ENCODE measurements around the gene CNTNAP1.

The CNTNAP1 gene

DNA sequence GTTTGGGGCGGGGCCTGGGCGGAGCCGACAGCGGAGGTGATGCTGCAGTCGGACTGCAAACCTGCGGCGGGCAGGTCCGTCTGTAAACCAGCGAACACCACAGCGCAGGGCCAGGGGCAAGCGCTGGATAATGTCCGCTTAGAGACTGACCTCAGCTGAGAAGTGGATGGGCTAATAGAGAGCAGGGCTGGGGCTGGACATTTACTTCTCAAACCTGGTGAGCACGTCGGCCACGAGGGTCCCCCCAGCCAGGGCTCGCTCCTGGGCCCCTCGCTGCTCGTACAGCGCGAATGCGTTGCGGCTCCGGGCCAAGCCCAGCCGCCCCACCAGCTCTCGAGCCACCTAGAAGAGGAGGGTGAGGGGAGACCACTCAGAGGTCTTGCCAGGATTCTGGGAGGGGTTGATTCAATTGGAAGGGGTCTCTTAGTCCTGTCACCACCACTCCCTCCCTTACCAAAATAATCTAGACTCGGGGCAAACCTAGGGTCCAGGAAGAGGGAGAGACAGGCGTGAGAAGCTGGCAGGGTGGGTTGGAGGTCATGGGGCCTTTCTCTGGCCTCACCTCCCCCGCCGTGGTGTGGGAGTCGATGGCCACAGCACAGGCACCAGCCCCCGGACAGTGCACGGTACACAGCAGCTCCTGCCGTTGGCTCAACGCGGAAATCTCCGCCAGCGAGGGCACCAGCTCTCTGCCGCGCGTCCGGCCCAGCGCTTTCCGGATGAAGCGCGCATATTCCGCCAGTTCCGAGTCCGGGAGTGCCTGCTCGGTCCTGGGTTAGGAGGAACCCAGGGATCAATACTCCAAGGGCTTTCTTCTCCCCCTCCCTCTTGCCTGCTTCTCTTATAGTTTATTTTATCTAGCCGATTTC is 11.3 kb upstream of the CNTNAP1 start:
- DNase-seq = no peak

GRCh38 chr17:42672038-42672437 is 10.3 kb upstream of the CNTNAP1 start:
- DNase-seq = no peak

GRCh38 chr17:42673266-42673884 is 9.0 kb upstream of the CNTNAP1 start:
- DNase-seq = no peak

- no peak for DNase-seq
Measured at GRCh38 chr17:42673885-42674754, 8.2 kb upstream of the CNTNAP1 start.

DNA sequence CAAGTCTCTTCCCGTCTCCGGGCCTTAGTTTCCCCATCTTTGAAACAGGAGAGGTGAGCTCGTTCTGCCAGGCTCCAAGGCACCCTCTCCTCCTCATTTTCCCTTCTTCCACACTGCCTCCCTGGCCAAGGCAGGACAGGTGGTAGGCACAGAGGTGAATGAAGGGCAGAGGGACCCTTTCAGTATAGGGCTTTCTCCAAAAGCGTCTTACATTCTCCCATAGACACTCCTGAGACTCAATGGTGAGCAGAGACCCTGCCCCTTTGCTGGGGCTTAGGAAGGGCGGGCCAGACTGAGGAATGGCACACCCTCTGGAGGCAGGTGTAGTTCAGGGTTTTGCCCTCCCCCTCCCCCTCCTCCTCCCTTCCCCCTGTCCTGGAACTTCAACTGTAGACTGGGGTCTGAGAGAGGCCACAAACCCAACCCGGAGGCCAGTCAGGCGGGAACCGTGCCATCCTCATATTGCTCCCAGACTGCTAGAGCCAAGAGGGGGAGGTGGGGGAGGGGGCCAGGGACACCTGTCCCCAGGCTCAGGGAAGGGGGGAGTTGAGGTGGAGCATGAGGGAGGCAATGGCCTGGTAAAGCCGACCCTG is 7.5 kb upstream of the CNTNAP1 start:
- peak; percentile 71 for DNase-seq

DNA sequence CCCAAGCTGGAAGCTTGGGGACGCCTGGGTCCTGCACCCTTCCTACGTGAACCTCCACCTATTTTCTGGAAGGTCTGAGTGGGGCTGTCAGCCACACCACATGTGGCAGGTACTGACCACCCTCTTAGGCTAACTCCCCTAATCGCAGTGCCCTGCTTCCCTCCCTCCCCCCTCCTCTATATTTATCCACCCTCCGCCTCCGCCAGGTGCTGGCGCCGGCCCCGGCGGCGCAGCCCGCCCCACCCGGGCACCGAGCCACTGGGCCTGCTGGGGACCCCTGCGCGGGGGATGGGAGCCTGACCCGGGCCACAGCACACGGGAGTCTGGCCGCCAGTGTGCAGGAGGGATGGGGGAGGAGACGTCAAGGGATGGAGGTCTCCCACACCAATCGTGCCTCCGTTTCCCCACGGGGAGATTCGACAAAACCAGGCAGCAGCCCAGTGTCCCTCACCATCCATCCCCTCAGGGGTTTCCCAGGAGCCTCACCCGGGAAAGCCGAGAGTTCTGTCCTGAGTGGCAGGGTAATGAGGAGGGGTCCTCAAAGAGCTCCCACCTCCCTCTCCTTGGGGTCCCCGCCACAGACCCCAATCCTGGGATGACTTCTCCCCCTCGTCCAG is 6.9 kb upstream of the CNTNAP1 start:
- peak; percentile 70 for DNase-seq

GRCh38 chr17:42675965-42676423 is 6.3 kb upstream of the CNTNAP1 start:
- peak; percentile 57 for DNase-seq

DNA sequence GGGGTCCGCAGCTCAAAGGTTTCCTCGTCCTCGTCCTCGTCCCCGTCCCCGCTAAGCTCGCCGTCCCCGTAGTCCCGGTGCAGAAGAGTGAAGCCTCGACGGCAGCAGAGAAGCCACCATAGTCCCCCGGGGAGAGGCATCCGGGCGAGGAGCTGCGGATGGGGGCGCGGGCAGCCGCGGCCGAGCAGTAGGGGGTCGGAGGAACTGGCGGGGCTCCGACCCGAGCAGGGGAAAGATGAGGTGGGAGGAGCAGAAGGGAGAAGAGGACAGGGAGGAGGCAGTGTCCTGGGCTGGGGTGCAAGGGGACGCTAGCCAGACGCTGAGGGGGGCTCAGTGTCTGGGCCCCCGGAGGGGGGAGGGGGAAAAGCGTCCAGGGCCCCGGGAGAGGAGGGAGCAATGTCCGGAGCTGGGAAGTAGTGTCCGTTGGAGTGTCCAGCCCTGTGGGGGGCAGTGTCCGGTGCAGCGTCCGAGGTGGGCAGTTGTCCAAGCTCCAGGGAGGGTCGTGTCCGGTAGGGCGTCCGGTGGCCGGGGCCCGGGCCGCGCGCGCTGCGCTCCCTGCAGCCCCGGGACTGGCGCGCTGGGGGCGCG is 5.8 kb upstream of the CNTNAP1 start, which contains the start of gene PLEKHH3:
PLEKHH3 (minus strand) TSS at position 571 of the 588 bp plus-strand sequence; CDS start at position 140, 431 bp downstream.
- peak; percentile 57 for DNase-seq

GRCh38 chr17:42677012-42677857 is 5.1 kb upstream of the CNTNAP1 start:
- DNase-seq = peak; percentile 99

DNA sequence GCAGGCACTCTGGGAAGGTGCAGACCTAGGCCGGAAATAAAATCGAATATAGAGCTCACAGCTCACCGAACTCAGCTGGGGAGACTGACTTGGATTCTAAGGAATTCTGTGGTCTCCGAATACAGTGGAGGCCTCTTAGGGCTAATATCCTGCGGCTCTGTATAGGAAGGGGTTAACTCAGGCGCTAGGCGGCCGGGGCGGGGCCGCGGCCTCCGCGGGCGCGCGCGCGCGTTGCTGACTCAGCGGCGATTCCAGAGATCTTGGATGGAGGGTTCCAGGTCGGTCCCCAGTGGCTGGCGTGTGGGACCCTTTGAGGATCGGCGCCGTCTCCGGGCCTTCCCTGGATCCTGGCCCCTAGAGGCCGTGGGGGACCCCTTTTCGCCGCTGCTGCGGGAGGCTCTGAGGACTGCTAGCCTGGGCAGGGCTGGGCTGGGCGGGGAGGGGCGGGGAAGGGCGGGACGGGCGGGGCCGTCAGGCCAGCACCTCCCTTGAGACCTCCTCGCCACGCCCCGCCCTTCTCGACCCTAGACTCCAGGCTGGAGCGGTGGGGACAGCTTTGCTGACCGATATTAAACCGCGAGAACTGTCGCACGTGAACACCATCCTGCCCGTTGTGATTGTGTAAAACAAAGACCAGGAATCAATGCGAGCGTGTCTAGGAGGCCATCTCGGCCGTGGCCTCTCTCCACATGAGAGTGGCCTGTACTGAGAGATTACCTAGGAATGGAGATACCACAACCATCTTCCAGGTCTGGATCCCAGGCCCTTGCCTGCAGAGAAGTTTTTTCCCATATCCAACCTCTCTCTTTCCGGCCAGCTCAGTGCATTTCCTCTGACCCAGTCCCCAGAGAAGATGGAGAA is 4.2 kb upstream of the CNTNAP1 start:
- peak; percentile 95 for DNase-seq

- peak; percentile 69 for DNase-seq
Measured at GRCh38 chr17:42678951-42679491, 3.3 kb upstream of the CNTNAP1 start.

- peak; percentile 82 for DNase-seq
Measured at GRCh38 chr17:42679492-42680330, 2.6 kb upstream of the CNTNAP1 start.

DNA sequence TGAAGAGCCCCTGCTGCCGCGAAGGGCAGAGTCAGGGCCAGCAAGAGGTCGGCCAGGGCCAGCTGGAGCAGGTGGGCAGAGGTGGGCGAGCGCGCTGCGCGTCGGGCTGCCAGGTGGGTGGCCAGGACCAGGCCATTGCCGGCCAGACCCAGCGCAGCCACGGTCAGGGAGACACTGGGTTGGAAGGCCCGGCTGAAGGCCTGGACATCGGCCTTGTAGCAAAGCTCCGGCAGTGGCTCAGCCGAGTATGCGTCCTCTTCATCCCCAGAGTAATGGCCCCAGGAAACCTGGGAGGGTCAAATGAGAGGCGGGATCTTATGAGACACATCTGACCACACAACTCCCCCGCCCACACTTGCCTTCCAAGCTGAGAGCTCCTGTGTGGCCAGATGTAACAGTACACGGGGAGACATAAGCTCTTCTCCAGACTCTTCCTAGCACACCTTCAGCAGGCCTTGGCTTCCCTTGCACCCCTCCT is 2.0 kb upstream of the CNTNAP1 start:
- DNase-seq = peak; percentile 75

- peak; percentile 58 for DNase-seq
Measured at GRCh38 chr17:42682722-42683403, 532 bp downstream of the CNTNAP1 start.

DNA sequence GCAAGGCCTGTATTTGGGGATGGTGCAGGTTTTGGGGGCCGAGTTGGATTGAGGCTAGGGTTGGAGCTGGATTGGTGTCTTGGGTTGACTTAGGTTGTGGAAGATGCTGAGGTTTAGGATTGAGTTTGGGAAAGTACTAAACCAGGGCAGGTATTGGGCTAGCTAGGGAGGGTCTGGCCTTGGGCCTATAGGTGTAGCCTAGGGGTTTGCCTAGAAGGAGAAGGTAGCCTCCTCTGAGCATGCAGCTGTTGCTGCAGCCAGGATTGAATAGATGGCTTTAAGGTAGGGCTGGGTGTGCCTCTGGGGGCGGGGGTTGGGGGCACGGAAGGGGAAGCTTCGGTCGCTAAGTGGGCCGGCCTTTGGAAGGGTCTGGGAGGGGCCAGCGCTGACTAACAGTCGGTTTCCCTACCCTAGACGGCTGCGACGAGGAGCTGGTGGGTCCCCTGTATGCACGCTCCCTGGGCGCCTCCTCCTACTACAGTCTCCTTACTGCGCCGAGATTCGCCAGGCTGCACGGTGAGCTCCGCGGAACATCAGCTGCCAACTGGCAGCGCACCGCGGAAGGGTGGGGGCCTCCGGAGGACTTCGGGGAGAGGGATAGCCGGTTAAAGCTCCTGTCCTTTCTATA is 1.2 kb downstream of the CNTNAP1 start:
- no peak for DNase-seq

DNA sequence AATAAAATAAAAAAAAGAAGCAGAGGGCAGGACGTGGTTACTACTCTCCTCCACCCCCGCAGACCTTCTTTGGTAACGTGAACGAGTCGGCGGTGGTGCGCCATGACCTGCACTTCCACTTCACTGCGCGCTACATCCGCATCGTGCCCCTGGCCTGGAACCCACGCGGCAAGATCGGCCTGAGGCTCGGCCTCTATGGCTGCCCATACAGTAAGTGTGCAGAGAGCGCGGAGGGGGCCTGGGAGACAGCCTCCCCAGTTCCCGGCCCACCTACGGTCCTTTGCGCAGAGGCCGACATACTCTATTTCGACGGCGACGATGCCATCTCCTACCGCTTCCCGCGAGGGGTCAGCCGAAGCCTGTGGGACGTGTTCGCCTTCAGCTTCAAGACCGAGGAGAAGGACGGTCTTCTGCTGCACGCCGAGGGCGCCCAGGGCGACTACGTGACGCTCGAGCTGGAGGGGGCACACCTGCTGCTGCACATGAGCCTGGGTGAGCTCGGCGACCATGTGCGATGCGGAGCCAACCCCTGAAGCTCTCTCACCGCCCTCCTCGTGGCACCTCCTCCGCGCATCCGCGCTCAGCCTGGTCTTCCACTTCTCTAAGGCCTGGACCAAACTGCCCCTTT is 2.7 kb downstream of the CNTNAP1 start:
- DNase-seq = no peak

DNA sequence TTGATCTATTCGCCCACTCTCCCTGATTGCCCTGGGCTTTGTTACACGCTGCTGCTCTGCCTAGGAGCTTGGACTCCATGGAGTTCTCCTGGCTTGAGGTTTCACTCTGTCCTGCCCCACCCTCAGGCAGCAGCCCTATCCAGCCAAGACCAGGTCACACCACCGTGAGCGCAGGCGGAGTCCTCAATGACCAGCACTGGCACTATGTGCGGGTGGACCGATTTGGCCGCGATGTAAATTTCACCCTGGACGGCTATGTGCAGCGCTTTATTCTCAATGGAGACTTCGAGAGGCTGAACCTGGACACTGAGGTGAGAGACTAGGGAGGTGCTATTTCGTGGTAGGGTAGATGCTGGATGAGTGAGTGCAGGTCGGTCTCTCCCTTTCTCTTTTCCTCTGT is 3.5 kb downstream of the CNTNAP1 start:
- DNase-seq = no peak

Measured in NCI-H146 (cell line).